ENCODE measurements around the gene HTD2. TPM values are rescaled to one million over a fixed set of nuclear protein-coding genes. Genes with fewer than 3 reads are reported as not detected.

HTD2 gene
- total RNA-seq, 2 donors from 2014 or later: 5.9 to 7.7 TPM

Other genes with a start within 250 kb of the HTD2 start
- gene DNASE1L3, start 95.5 kb upstream of the HTD2 start, total RNA-seq: 1 to 10 TPM; 7.5 to 9.3 TPM
- 1 to 10 TPM; 6.6 to 7.6 TPM for gene ABHD6, start 68.7 kb upstream of the HTD2 start, total RNA-seq
- 10 to 100 TPM; 10.8 to 11.6 TPM for gene RPP14, start 275 bp upstream of the HTD2 start, total RNA-seq
- gene PXK, start 26.4 kb downstream of the HTD2 start, total RNA-seq: 10 to 100 TPM; 22.5 to 24.8 TPM
- 10 to 100 TPM; 60.4 to 68.7 TPM for gene PDHB, start 127.3 kb downstream of the HTD2 start, total RNA-seq
- 10 to 100 TPM in 1 of 2 donors, 1 to 10 TPM in 1; 7.5 to 10.6 TPM for gene KCTD6, start 185.6 kb downstream of the HTD2 start, total RNA-seq
- 10 to 100 TPM; 11.9 to 20.6 TPM for gene ACOX2, start 230.7 kb downstream of the HTD2 start, total RNA-seq

All from posterior vena cava (tissue), 2 donors.